Omental fat pad (tissue), 4 donors: ENCODE results near the gene CEMP1. TPM values are rescaled to one million over a fixed set of nuclear protein-coding genes. Genes with fewer than 3 reads are reported as not detected.

Experiments used
- ATAC-seq: fragments of 150-250 bp; one replicate; pipeline ENCODE4 v1.9.1; 2016; ENCODE audit warnings: mild to moderate bottlenecking, moderate library complexity; ENCODE audit not compliant: low FRiP score
- DNase-seq: peaks from one replicate; pipeline ENCODE4 v3.0.0-alpha.2; 2019; ENCODE audit warnings: low spot score
- total RNA-seq, 4 donors: library from RNA; depleted of rRNA; stranded (reverse); fragments of >200 nt; gene quantifications; one replicate each; pipeline ENCODE4 v1.1.0, GENCODE V29; 2016
- TF ChIP-seq, protein P1 (sequence below), 3 donors: fragments of 450-650 bp; IDR thresholded peaks; one replicate each; pipeline ENCODE4 v1.5.1; 2016 to 2017; ENCODE audit warnings: antibody characterized with exemption in 3 of 3, mild to moderate bottlenecking in 3 of 3, moderate library complexity in 2 of 3

Gene CEMP1
- total RNA-seq, 4 donors from 2014 or later: not detected

DNA sequence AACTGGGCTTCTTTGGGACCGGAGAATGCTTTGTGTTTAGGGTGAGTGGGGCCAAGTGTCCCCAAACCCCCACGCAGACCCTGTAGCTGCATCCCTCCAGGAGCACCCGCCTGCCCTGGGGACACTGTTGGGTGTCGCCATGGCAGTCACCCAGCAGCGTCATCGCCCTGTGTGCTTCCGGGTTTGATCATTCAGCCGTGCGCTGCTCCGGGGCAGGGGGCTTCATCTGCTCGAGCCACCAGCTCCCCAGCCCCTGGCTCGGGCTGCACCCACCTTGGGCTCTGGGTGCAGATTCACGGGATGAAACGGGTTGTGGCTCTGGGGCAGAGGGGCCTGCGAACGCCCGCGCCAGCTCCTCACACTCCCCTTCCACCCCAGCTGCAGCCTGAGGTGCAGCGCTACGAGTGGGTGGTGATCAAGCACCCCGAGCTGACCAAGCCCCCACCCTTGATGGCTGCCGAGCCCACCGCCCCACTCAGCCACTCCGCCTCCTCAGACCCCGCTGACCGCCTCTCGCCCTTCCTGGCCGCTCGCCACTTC lies 31.2 kb downstream of the CEMP1 start:
- DNase-seq: no peak
- no peak for ATAC-seq
- TF ChIP-seq, protein P1, sequence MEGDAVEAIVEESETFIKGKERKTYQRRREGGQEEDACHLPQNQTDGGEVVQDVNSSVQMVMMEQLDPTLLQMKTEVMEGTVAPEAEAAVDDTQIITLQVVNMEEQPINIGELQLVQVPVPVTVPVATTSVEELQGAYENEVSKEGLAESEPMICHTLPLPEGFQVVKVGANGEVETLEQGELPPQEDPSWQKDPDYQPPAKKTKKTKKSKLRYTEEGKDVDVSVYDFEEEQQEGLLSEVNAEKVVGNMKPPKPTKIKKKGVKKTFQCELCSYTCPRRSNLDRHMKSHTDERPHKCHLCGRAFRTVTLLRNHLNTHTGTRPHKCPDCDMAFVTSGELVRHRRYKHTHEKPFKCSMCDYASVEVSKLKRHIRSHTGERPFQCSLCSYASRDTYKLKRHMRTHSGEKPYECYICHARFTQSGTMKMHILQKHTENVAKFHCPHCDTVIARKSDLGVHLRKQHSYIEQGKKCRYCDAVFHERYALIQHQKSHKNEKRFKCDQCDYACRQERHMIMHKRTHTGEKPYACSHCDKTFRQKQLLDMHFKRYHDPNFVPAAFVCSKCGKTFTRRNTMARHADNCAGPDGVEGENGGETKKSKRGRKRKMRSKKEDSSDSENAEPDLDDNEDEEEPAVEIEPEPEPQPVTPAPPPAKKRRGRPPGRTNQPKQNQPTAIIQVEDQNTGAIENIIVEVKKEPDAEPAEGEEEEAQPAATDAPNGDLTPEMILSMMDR (IDR thresholded peaks at IDR 0.05): no peak

DNA sequence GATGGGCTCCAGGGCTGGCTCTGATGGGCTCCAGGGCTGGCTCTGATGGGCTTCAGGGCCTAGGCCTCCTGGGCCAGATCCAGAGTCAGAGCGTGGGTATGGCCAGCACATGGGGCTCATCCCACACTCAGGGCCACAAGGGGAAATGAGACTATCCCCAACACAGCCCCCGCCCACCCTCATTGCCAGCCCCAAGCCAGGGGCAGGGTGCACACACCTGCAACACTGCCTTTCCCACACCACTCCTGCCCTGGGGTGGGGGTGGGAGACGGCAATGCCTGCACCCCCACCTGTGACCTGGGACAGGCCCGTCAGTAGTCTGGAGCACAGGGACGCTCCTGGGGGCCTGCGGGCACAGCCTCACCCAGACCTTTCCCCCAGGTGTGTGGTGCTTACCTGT lies 31.8 kb downstream of the CEMP1 start:
- ATAC-seq: no peak
- no peak for DNase-seq
- TF ChIP-seq, protein P1 (IDR thresholded peaks at IDR 0.05): no peak

DNA sequence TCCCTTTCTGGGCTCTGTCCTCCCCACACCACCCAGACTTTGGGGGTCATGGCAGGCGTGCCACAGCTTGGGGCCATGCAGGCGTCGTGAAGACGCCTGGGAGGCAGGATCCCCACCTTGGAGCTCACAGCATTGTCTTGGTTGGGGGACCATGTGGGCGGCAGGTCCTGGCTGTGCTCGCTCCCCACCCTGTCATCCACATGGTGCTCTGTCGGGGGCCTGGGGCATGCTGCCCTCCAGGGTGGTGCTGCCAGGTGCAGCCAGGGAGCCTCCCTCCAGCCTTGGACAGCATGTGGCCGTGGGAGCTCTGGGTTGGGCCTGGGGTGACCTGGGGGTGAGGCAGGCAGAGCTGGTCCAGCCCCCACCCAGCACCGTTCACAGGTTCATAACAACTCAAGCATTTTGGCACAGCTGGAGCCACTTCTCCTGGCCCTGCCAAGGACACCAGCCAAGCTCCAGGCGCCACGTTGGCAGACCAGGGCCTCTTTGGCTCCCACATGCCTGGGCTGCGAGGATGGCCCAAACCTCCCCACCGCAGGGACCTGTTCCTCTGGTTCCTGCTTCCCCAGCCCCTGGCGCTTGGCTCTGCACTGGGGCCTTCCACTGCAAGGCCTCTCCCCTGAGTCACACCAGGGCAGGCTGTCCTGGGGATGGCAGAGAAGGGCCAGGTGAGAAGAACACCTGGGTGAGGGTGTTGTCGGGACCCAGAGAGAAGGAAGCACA lies 32.5 kb downstream of the CEMP1 start:
- no peak for ATAC-seq
- TF ChIP-seq, protein P1 (IDR thresholded peaks at IDR 0.05): no peak
- DNase-seq: no peak

DNA sequence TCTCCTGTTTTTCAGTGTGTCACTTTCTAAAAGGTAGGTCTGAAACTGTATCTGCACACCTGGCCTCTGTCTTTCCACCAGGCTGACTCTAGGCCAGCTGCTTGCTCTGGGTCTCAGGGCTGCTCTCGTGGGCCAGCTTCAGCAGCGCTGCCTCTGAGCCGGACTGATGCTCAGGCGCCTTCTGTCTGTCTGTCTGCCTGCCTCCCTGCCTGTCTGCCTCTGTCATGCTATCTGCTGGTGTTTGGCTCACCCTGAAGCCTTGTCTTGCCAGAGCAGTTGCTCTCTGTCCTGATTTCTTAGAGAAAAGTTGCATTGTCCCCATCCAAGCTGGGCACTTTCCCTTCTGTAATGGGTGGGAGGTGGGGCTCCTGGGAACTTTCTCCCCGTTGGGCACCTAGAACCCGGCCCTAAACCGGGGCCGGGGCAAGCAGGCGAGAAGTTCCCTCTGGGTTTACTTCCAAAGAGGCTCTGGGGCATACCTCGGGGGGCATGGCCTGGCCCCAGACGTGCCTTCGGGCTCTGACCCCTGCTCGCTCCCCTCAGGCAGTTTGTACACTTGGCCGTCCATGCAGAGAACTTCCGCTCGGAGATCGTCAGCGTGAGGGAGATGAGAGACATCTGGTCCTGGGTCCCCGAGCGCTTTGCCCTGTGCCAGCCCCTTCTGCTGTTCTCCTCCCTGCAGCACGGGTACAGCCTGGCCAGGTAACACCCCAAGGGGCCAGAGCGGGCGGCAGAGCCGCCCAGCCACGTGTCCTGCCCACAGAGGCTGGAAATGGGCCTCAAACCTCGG lies 33.3 kb downstream of the CEMP1 start:
- ATAC-seq (no peak), DNase-seq (no peak)
- TF ChIP-seq, protein P1 (IDR thresholded peaks at IDR 0.05): no peak

DNA sequence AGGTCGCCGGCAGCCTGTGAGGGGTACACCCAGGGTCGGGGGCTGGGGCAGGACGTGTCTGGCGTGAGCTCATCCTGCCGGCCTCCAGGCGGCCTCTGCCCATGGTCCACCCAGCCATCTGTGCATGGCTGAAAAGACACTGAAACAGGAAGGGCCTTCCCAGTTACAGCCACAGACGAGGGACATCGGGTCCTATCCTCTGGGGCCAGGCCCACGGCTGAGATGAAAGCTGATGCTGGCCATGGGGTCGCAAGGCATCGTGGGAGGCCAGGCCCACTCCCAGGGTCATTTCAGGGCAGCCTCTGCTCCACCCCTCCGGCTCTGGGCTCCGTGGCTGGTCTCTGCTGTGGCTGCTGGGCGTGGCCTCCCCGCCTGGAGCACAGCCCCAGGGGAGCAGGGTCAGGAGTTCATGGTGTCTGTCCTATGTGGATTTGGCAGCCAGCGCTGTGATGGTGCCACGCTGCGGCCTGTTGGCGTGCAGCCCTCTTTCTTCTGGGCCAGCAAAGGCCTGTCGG lies 34.0 kb downstream of the CEMP1 start:
- ATAC-seq (no peak), DNase-seq (no peak)
- TF ChIP-seq, protein P1 (IDR thresholded peaks at IDR 0.05): no peak

DNA sequence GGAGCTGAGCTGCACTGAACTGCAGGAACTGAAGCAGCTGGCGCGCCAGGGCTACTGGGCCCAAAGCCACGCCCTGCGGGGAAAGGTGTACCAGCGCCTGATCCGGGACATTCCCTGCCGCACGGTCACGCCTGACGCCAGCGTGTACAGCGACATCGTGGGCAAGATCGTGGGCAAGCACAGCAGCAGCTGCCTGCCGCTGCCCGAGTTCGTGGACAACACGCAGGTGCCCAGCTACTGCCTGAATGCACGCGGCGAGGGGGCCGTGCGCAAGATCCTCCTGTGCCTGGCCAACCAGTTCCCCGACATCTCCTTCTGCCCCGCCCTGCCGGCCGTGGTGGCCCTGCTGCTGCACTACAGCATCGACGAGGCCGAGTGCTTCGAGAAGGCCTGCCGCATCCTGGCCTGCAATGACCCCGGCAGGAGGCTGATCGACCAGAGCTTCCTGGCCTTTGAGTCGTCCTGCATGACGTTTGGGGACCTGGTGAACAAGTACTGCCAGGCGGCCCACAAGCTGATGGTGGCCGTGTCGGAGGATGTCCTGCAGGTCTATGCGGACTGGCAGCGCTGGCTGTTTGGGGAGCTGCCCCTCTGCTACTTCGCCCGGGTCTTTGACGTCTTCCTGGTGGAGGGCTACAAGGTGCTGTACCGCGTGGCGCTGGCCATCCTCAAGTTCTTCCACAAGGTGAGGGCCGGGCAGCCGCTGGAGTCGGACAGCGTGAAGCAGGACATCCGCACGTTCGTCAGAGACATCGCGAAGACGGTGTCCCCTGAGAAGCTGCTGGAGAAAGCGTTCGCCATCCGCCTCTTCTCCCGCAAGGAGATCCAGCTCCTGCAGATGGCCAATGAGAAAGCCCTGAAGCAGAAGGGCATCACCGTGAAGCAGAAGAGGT lies 34.7 kb downstream of the CEMP1 start:
- no peak for ATAC-seq
- DNase-seq: no peak
- TF ChIP-seq, protein P1 (IDR thresholded peaks at IDR 0.05): no peak
